Astrocyte (in vitro differentiated cells and primary cell): Measurements from ENCODE around the gene IRF2BPL.

ENCODE experiments used
- EZH2 ChIP-seq: IDR thresholded peaks from 2 replicates; pipeline ENCODE4 v1.6.1; 2012; ENCODE audit warnings: mild to moderate bottlenecking, low read length, inconsistent platforms; ENCODE audit not compliant: insufficient read depth
- TF ChIP-seq, protein P1 (sequence below): IDR thresholded peaks from 2 replicates; pipeline ENCODE4 v1.5.1; 2011; ENCODE audit warnings: low read depth, mild to moderate bottlenecking, inconsistent platforms, low read length, moderate library complexity; ENCODE audit not compliant: insufficient read depth

DNA sequence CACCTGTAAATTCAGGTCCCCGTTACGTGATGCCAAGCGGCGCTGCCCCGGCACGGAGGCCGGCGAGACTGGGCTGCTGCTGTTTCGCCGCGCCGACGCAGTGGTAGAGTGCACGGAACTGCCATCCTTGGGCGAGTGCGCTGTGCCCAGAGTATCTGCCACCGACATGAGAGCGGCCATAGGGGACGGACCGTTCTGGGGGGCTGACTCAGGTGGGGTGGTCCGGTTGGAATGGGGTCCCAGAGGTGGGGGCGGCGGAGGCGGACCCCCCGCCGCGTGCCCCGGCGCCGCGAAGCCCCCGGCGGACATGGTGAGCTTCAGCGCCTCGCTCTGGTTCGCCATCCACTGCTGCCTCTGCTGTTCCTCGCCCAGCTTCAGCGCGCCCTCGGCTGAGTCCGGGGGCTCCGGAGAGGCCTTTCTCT, 2.8 kb downstream of the IRF2BPL start:
- TF ChIP-seq, protein P1, sequence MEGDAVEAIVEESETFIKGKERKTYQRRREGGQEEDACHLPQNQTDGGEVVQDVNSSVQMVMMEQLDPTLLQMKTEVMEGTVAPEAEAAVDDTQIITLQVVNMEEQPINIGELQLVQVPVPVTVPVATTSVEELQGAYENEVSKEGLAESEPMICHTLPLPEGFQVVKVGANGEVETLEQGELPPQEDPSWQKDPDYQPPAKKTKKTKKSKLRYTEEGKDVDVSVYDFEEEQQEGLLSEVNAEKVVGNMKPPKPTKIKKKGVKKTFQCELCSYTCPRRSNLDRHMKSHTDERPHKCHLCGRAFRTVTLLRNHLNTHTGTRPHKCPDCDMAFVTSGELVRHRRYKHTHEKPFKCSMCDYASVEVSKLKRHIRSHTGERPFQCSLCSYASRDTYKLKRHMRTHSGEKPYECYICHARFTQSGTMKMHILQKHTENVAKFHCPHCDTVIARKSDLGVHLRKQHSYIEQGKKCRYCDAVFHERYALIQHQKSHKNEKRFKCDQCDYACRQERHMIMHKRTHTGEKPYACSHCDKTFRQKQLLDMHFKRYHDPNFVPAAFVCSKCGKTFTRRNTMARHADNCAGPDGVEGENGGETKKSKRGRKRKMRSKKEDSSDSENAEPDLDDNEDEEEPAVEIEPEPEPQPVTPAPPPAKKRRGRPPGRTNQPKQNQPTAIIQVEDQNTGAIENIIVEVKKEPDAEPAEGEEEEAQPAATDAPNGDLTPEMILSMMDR: no peak
- TF ChIP-seq EZH2: no peak
